ENCODE results near the gene KCNH1. TPM values are rescaled to one million over a fixed set of nuclear protein-coding genes. Genes with fewer than 3 reads are reported as not detected.
"Not testable (repeated sequence)": the region's sequence is repeated elsewhere in the genome, so short reads cannot be mapped to it uniquely, and the experiment has no call there.

Gene KCNH1
- total RNA-seq, 1 experiment from 2014 or later: 5.3 TPM

- DNase-seq (ENCODE audit: low spot score): no peak
Measured at GRCh38 chr1:211013346-211014240, 120.4 kb downstream of the KCNH1 start.

GRCh38 chr1:211011128-211011527 is 122.8 kb downstream of the KCNH1 start:
- not testable (repeated sequence) for DNase-seq (ENCODE audit: low spot score)

GRCh38 chr1:211009944-211010343 is 124.0 kb downstream of the KCNH1 start:
- no peak for DNase-seq (ENCODE audit: low spot score)

- DNase-seq (ENCODE audit: low spot score): no peak
Measured at GRCh38 chr1:211007830-211008229, 126.1 kb downstream of the KCNH1 start.

- DNase-seq (ENCODE audit: low spot score): not testable (repeated sequence)
Measured at GRCh38 chr1:210995931-210996330, 138.0 kb downstream of the KCNH1 start.

GRCh38 chr1:210992837-210993236 is 141.1 kb downstream of the KCNH1 start:
- DNase-seq (ENCODE audit: low spot score): no peak

GRCh38 chr1:210989905-210990304 is 144.0 kb downstream of the KCNH1 start:
- DNase-seq (ENCODE audit: low spot score): no peak

GRCh38 chr1:210981490-210981889 is 152.5 kb downstream of the KCNH1 start:
- no peak for DNase-seq (ENCODE audit: low spot score)

GRCh38 chr1:210980082-210980481 is 153.9 kb downstream of the KCNH1 start:
- DNase-seq (ENCODE audit: low spot score): no peak

- DNase-seq (ENCODE audit: low spot score): no peak
Measured at GRCh38 chr1:210978974-210979354, 155.0 kb downstream of the KCNH1 start.

GRCh38 chr1:210978316-210978973 is 155.5 kb downstream of the KCNH1 start:
- DNase-seq (ENCODE audit: low spot score): no peak

GRCh38 chr1:210951279-210951678 is 182.7 kb downstream of the KCNH1 start:
- no peak for DNase-seq (ENCODE audit: low spot score)

GRCh38 chr1:210949940-210950546 is 183.9 kb downstream of the KCNH1 start:
- DNase-seq (ENCODE audit: low spot score): peak; percentile 53

GRCh38 chr1:210949489-210949888 is 184.5 kb downstream of the KCNH1 start:
- no peak for DNase-seq (ENCODE audit: low spot score)

GRCh38 chr1:210949039-210949438 is 184.9 kb downstream of the KCNH1 start:
- DNase-seq (ENCODE audit: low spot score): no peak

GRCh38 chr1:210944252-210944651 is 189.7 kb downstream of the KCNH1 start:
- DNase-seq (ENCODE audit: low spot score): no peak

GRCh38 chr1:210942513-210942912 is 191.4 kb downstream of the KCNH1 start:
- no peak for DNase-seq (ENCODE audit: low spot score)

GRCh38 chr1:210940081-210940617 is 193.8 kb downstream of the KCNH1 start:
- no peak for DNase-seq (ENCODE audit: low spot score)

GRCh38 chr1:210938416-210938925 is 195.5 kb downstream of the KCNH1 start:
- DNase-seq (ENCODE audit: low spot score): peak; percentile 27

GRCh38 chr1:210937846-210938245 is 196.1 kb downstream of the KCNH1 start:
- no peak for DNase-seq (ENCODE audit: low spot score)

GRCh38 chr1:210935905-210936304 is 198.0 kb downstream of the KCNH1 start:
- no peak for DNase-seq (ENCODE audit: low spot score)

GRCh38 chr1:210932104-210932503 is 201.8 kb downstream of the KCNH1 start:
- no peak for DNase-seq (ENCODE audit: low spot score)

Measured in A172 (cell line).